ENCODE results near the gene PTPRB. TPM values are rescaled to one million over a fixed set of nuclear protein-coding genes. Genes with fewer than 3 reads are reported as not detected.
A peak's percentile ranks its signal among the peaks of the same experiment; 100 is the strongest.

The PTPRB gene
- total RNA-seq, 1 donor from 2014 or later: 169 TPM

DNA sequence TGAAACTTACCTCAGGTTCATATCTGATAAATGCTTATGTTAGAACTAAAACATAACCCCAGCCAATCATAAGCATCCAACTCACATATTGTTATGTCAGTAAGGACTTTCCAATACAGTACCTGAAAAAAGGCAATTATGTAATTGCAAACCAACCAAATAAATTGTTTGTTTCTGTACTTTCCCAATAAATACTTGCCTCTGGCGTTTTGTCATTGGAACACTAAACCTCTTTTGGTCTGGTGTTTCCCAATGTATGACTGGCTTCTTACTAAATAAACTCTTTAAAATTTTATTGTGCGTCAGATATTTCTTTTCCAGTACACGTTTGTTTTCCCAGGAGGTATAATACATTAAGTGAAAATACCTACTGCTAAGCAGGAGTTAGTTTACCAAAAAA, 6.7 kb upstream of the PTPRB start:
- no peak for DNase-seq

DNA sequence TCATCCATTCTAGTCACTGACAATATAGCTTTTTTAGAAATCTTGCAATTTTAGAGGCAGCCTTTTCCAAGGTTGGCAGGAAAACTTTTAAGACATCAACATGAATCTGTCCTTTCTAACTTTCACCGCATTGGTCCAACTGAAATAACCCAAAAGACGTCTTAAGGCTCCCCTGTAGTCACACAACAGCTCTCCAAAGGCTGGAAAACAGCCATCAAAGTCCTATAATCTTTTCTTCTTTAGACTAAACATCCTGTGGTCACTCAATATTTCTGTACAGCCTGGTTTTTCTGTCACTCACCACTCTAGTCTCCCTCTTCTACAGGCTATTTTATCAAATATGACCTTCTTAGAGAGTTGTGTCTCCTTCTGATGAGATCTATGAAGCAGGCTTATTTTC, 4.5 kb upstream of the PTPRB start:
- no peak for DNase-seq

DNA sequence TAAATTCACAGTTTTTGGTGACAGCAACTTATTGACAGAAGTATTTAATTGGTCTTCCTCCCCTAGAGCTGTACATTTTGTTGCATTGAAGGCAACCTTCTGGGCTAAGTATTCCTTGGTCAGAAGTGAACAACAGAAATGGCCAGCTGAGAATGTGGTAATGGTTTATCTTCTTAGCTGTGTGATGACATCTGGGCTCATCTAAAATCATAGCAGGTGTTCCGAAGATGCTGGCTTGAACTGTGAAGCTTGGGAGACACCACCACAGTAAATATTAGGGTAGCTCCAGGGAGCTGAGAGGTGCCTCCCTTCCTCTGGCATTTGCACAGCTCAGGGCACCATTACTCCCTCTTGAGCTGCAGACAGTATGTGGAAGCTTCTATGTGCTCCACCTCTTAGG, 3.7 kb upstream of the PTPRB start:
- no peak for DNase-seq

DNA sequence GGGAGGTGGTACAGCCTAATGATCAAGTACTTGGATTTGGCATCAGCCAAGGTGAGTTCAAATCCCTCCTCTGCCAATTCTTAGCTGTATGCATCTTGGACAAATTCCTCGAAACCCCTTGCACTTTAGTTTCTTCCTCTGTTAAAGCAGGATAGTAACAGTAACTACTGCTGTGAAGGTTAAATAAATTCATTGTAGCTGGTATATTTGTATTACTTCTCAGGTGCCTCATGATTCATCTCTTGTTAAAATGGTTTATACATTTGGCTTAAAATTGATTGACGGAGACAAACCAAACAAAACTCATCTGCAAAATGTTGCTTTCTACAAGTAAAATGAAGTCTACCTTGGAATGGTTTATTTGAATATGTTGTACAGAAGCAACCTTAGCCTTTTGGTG, 2.3 kb upstream of the PTPRB start:
- no peak for DNase-seq

DNA sequence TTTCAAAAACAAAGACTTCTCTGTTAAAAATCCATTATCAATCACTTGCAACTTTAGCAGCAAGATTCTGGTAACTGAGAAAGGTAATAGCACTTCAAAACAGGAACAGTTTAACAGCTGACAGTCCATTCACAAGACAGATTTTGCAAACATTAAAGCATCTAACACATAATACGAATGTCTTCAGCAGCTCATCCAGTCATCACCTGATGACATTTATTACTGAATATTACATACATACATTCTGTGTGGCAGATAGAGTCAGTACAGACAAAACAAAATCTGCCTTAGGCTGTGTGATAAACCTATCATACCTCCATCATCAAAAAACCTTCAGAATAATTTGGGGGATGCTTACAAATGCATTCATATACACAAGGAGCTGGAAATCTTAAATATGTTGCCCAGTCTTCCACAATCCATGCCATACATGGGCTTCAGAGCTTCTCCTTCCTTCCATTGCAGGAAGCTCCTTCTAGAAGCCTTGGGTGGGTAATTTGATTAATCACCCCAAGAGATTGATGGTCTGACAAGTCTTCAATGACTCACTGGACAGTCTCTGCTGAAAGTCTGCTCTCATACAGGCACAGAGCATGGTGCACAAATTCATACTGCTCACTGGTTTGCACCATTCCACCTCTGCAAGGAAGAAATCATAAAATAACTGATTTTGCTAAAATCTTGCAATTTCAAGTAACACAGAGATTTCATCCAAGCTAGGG, 1.6 kb upstream of the PTPRB start:
- peak; percentile 58 for DNase-seq

DNA sequence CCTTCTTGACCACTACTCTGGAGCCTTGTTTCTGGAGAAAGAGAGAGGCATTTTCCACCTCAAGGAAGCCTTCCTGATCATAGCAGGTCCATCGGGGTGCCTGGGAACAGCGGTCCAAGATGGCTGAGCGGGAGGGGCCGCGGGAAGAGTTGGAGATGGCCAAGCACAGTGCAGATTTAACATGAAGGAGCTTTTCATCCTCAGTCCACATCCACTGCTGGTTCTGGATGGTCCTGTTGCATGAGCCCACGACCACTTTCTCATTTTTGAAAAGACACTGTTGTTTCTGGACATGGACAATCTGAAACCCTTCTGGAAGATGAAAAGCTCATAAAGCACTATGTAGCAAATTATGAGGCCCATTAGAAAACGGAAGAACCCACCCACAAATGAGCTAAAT, 1.5 kb downstream of the PTPRB start:
- DNase-seq: peak; percentile 63

DNA sequence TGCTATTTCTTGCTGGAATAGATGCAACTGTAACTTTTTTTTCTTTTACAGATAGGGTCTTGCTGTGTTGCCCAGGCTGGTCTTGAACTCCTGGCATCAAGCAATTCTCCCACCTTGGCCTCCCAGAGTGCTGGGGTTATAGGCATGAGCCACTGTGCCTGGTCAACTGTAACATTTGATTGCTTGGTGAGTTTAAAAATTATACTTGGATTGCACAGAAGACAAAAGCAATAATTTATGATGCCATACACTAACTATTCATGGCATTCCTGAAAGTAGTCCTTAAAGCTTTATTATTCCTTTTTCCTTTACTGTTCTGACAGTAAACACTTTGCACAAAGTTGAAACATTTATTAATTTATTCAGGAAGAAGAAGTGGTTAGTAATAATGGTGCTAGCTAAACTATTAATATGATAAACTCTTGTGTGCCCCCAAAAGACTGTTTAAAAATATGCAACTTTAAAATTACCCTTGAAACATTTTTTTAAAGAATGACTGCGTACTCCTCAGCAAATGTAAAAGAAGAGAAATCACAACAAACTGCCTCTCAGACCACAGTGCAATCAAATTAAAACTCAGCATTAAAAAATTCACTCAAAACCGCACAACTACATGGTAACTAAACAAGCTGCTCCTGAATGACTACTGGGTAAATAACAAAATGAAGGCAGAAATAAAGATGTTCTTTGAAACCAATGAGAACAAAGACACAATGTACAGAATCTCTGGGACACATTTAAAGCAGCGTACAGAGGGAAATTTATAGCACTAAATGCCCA, 8.3 kb downstream of the PTPRB start:
- DNase-seq: no peak

DNA sequence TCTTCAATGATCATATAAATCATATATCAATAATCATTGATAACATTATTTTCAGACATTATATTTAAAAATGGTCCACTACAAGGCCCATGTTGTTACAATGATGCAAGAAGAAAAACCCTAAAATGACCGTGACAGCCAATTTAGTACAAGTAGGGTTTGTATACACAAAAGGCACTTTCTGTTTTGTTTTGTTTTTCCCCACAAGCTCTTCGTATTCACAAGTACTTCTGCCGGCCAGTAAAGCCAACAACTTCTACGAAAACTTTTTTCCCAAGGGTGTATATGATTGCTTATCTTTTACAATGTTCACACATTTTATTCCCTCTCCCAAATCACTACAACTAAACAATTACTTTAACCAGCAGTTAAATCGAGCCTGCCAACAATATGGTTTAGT, 9.6 kb downstream of the PTPRB start:
- DNase-seq: peak; percentile 42

DNA sequence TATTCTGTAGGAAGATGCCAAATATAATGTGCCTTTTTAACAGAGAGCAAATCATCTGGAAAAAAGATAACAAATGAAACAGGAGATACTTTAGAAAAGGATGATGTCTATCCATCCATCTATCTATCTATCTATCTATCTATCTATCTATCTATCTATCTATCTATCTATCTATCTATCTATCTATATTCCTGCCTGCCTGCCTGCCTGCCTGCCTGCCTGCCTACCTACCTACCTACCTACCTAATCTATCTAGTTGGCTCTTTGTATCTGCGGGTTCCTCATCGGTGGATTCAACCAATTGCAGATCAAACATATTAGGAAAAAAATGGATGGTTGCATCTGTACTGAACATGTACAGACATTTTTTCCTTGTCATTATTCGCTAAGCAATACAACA, 11.0 kb downstream of the PTPRB start:
- DNase-seq: no peak

DNA sequence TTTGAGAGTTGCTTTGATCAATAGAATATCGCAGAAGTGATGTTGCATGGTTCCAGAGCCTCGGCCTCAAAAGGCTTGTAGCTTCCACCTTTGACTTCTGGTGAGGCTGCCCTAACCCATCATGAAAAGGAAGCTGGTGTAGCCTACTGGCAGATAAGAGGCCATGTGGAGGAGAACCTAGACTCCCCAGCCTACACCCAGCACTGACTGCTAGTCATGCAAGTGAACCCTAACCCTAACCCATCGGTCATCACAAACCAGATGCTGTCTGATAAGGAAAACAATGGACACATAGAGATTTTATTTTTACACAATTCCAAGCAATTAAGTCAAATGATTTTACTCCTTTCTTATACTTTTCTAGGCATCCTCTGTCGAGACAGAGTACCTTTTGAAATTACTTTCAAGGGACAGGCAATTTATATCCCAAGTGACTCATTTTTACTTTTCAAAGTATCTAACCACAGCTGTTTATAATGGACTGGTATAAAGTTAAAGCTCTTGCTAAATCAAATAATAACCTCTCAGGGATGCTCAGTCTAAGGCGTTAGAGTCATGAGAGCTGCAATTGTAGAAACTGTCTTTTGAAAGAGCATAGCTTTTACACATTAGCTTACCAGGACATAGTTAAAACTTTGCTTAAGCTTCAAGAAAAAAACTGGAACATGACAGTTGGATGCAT, 17.6 kb downstream of the PTPRB start:
- DNase-seq: peak; percentile 28

DNA sequence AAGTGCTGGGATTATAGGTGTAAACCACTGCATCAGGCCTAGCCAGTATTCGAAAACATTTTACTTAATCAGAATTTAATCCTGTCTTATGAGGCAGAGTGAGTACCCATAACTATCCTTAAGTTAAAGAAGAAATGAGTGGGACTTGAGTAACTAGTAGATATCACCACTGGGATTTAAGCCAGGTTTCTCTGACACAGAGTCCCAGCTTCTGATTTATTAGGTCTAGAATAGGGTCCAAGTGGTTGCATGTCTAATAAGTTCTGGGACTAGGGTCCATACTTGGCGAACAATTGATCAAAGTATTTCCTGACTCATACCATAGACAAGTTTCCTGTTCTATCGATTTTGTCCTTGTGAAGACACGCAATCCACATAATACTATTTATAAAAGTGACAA, 18.9 kb downstream of the PTPRB start:
- no peak for DNase-seq

DNA sequence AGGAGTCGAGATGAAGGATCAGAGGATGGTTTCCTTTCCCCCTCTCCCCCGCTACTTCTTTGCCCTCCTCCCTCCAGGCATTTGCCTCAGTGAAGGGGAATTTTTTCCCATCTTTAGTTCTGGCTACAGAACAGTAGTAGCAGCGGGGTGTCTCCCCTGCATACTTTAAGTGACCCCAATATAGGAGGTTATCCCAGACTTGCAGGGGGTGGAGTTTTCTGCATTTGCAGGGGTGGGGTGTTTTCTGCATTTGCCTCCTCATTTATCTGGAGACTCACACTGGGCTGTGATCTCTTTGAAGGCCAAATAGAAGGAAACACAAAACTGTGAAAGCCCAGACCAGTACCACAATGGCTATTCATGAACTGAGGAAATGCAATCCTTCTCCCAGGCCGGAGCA, 19.8 kb downstream of the PTPRB start:
- DNase-seq: no peak

DNA sequence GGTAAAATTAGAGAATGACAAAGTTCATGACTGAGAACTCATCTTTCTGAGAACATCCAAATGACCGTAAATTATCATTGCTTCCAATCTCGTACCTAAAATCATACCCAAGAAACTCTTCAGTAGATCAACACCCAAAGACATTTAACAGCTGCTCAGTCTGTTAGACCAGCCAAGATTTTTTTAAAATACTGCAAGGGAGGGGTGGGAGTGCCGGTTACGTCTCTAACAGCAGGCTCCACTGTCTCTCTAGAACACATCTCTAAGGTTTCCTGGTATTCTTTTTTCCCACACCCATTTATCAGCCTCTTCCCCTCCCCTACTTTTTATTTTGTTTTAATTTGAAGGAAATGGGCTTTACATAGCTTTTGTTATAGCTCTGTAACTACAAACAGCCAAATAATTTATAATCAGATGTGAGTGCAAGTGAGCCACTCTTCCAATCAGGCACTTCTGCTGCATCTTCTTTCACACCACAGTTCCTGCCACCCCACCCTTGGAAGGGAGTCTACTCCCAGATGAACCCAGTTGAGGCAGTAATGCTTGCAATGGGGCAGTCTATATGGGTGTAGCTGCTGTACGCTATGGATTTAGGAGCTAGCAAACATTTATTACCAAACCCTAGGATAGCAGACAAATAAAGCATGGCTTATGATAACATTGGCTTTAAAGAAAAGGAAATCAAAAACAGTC, 21.9 kb downstream of the PTPRB start:
- DNase-seq: no peak

DNA sequence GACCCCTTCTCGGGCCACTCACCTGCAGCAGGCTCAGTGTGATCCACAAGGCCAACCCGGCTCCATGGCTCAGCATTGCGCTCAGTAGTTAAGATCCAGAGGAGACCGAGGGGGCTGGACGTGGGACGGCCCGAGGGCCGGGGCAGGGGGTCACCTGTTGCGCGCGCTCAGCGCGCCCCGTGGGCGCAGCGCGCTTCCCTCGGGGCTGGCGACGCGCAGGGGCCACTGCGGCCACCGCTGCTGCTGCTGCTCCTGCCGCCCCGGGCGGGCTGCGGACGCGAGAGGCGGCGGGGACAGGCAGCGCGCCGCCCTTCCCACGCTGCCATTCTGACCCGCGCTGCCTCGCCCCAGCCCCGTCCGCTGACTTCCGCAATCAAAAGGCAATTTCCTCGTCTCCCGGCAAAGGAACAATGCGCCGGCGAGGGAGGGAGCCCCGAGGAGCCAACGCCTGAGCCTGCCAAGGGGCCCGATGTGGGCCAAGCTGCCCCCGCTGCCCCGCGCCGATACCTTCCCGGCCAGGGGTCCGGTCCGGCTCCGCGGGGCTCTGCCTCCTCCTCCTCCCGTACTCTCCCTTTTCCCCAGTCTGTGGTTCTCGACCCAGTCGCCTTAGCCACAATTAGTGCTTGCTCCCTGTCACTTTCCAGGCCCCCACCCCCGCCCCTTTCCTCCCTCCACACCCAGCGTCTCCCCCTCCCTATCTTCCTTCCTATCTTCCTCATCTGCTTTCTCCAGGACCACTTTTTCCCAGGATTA, 27.3 kb downstream of the PTPRB start:
- peak; percentile 89 for DNase-seq

DNA sequence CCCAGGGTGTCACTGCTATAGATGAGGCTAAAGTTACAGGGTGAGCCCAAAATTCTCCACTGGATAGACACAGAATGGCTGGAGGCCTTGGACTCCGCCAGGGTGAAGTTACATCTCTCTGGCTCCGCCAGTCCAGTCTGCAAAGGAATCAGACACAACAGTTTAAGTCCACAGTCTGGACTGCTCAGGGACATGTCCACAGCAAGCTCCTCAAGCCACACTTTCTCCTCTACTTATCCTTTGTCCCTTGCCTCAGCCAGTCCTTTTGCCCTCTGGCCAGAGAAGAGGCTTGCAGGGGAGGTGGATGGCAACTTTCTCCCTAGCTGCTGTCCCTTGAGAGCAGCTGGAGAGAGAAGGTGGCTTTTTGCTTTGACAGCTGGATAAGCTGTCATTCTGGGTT, 28.0 kb downstream of the PTPRB start:
- DNase-seq: peak; percentile 28

DNA sequence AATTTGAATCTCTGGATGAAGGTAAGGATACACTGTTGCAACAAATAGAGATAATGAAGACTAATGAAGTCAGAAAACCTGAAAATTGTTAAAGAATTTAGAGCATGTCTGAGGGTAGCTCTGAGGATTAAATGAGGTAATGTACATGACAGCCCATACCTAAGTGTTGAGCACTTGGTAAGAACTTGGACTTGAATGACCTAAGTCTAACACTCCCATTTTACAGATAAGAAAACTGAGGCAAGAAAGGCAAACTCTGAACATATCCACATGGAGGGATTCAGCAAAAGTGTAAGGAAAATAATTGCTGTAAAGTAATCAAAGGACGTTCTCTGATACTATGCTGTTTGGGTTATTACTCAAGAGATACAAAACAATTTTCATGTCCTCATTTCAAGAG, 29.0 kb downstream of the PTPRB start:
- no peak for DNase-seq

DNA sequence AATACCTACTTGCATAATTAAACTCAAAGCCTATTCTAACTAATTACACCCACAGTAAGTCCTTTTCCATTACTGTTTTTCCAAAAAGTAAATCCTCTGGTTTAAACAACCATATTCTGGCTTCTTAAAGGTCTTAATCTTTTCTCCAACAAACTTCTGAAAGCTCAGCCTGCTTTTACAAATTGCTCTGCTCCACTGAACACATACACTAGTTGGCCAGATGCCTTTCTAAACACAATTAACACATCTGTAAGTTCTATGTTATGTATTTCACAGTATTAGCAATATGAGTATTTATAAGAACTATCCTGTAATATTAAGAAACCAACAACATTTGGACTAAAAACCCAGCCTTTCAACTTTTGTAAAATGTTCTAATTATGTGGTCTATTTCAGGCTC, 30.1 kb downstream of the PTPRB start:
- DNase-seq: no peak

DNA sequence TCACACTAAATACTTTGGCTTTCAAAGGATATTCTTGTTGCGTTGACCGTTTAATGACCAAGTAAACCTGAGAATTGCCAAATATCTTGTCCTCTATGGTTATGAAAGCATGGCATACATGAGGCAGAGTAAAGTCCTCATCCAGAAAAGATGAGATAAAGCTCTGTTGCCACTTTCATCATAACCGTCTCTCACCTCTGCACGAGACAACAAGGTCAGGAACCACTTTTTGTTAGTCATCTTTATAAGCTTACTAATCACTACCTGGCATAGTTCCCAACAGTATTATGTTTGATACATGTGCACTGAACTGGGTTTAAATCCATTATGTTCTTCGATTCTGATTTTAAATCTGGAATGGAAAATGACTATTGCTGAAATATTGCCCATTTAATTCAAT, 31.3 kb downstream of the PTPRB start:
- peak; percentile 78 for DNase-seq

DNA sequence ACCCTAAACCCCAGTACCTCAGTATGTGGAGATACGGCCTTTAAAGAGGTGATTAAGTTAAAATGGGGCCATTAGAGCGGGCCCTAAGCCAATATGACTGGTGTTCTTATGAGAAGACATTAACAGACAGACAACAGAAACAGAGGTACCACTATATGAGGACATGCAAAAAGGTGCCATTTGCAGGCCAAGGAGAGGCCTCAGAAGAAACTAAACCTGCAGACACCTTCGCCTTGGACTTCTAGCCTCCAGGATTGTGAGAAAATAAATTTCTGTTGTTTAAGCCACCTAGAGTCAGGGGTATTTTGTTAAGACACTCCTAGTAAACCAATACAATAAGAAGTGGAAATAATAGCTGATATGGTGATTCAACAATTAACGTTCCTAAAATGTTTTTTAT, 32.6 kb downstream of the PTPRB start:
- DNase-seq: no peak

DNA sequence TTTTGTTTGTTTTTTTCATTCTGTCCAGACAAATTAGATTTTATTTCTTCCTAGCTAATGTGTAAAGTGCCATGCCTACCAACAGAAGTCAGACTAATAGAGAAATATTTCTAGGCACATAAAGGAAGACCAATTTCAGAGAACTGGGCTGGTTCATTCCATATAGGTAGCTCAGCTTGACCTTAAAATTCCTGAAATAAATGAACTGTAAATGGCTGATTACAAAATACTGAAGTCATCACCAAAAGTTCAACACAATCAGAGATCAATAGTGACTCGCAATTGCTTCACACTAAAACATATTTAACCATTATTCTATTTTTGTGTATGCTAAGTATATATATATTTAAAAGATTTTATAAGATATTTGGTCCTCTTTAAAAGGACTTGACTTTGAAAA, 34.2 kb downstream of the PTPRB start:
- DNase-seq: no peak

DNA sequence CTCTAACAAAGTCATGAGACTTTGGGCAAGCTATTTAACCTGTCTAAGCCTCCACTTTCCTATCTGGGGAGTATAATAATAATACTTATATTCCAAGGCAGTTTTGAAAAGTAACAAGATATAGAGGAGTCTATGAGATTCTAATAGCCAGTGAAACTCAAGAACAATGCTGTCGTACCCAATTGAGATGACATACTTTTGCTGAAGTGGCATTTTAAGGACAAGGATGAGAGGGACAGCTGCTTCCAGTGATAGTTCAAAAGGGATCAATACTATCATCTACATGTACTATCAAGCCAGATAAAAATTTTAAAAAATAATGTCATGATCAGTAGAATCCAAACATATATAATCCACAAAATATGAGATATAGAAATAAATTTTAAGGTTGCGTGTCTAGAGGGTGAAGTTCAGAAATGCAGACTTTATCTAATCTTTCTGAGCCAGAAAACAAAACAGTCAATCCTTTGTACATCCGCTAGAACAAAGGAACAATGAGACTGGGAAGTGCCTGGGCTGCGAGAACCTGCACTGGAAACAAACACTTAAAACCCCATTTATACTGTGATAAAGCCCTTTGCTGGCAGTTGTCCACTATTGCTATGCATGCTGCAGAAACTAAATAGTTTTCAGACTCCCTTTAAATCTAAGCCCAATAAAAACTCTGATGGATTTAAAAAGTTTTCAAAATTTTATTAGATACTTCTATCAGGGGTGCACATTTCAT, 38.6 kb downstream of the PTPRB start:
- DNase-seq: peak; percentile 93

DNA sequence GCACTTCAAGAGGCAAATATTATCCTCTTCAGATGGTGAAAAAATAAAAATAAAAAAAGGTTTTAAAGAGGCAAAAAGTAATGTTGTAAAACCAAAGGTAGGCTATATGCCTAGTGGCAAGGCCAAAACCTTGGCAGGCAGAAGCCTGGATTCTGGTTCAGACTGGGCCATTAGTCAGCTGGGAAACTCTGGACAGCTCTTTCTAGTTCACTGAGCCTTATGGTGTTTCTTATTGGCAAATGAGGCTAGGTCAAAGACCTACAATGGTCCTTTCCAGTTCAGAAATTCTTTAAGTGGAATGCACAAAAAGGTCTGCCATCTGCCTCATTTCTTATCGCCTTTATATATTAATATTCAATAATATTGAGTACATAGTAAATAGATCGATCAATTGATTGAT, 44.6 kb downstream of the PTPRB start:
- DNase-seq: no peak
